Activated CD4-positive, CD25-positive, alpha-beta regulatory T cell treated with anti-CD3 and anti-CD28 coated beads, Interleukin-2, amount 50 U/mL, for 24 hours (primary cell): Measurements from ENCODE around the gene PTTG2.
"Not testable (repeated sequence)": the region's sequence is repeated elsewhere in the genome, so short reads cannot be mapped to it uniquely, and the experiment has no call there.

Experiments used
- ATAC-seq, 2 donors: fragments of 150-1000 bp; cut with Tn5 transposase; one replicate each; pipeline ENCODE4 v1.10.0; 2021; ENCODE audit warnings: mild to moderate bottlenecking in 1 of 2, moderate library complexity in 1 of 2

PTTG2 gene

GRCh38 chr4:37958932-37959331 lies 1.3 kb upstream of the PTTG2 start:
- no peak for ATAC-seq

- ATAC-seq: no peak
Measured at GRCh38 chr4:37960679-37961450, 667 bp downstream of the PTTG2 start.

GRCh38 chr4:37964734-37965457 lies 4.7 kb downstream of the PTTG2 start:
- ATAC-seq: no peak

GRCh38 chr4:37966044-37966443 lies 5.8 kb downstream of the PTTG2 start:
- ATAC-seq: no peak

- no peak for ATAC-seq
Measured at GRCh38 chr4:37967736-37968135, 7.5 kb downstream of the PTTG2 start.

GRCh38 chr4:37968747-37969146 lies 8.5 kb downstream of the PTTG2 start:
- no peak for ATAC-seq

- ATAC-seq: peak; percentile 67 to 69
Measured at GRCh38 chr4:37970702-37971101, 10.5 kb downstream of the PTTG2 start.

- ATAC-seq: no peak
Measured at GRCh38 chr4:37971202-37971601, 11.0 kb downstream of the PTTG2 start.

- ATAC-seq: no peak
Measured at GRCh38 chr4:37973441-37973840, 13.2 kb downstream of the PTTG2 start.

GRCh38 chr4:37975321-37975822 lies 15.2 kb downstream of the PTTG2 start:
- ATAC-seq: not testable (repeated sequence)

- no peak for ATAC-seq
Measured at GRCh38 chr4:37976507-37976906, 16.3 kb downstream of the PTTG2 start.

- peak; percentile 82 to 83 for ATAC-seq
Measured at GRCh38 chr4:37976991-37977470, 16.8 kb downstream of the PTTG2 start.

GRCh38 chr4:37977471-37978247 lies 17.5 kb downstream of the PTTG2 start:
- peak; percentile 73 to 76 for ATAC-seq

- peak; percentile 11 to 18 for ATAC-seq
Measured at GRCh38 chr4:37978248-37978924, 18.2 kb downstream of the PTTG2 start.

- ATAC-seq: no peak
Measured at GRCh38 chr4:37980246-37980645, 20.0 kb downstream of the PTTG2 start.

GRCh38 chr4:37981425-37981824 lies 21.2 kb downstream of the PTTG2 start:
- no peak for ATAC-seq

GRCh38 chr4:37981844-37982720 lies 21.9 kb downstream of the PTTG2 start:
- no peak for ATAC-seq

GRCh38 chr4:37982736-37983135 lies 22.5 kb downstream of the PTTG2 start:
- no peak for ATAC-seq

- ATAC-seq: no peak
Measured at GRCh38 chr4:37983951-37984350, 23.8 kb downstream of the PTTG2 start.

GRCh38 chr4:37985730-37986275 lies 25.6 kb downstream of the PTTG2 start:
- ATAC-seq: no peak

- ATAC-seq: no peak
Measured at GRCh38 chr4:37988670-37989069, 28.5 kb downstream of the PTTG2 start.
